SK-N-SH (cell line): ENCODE results near the gene PCDH18.
"Not testable (repeated sequence)": the region's sequence is repeated elsewhere in the genome, so short reads cannot be mapped to it uniquely, and the experiment has no call there.

Experiments
- CTCF ChIP-seq: fragments of 200-600 bp; sonication (generic); IDR thresholded peaks from 2 replicates; pipeline ENCODE4 v1.6.1; 2017; ENCODE audit warnings: antibody characterized with exemption, mild to moderate bottlenecking, moderate library complexity
- ELF1 ChIP-seq: IDR thresholded peaks from 2 replicates; pipeline ENCODE4 v1.4.0; 2012
- EP300 ChIP-seq, 2 experiments: IDR thresholded peaks; 2 replicates each; pipeline versions ENCODE4 v1.4.0 to v1.6.1; 2012; ENCODE audit warnings: borderline replicate concordance in 1 of 2, low read depth in 1 of 2, low read length in 1 of 2
- EZH2phosphoT487 ChIP-seq: fragments of 200-600 bp; sonication (generic); IDR thresholded peaks from 2 replicates; pipeline ENCODE4 v1.6.1; 2017; ENCODE audit warnings: low read depth, mixed run types, mild to moderate bottlenecking, antibody characterized with exemption, moderate library complexity, borderline replicate concordance
- GABPA ChIP-seq: IDR thresholded peaks from 2 replicates; pipeline ENCODE4 v1.4.0; 2012; ENCODE audit warnings: low read depth, mild to moderate bottlenecking
- NFIC ChIP-seq: IDR thresholded peaks from 2 replicates; pipeline ENCODE4 v1.4.0; 2012; ENCODE audit warnings: borderline replicate concordance
- POLR2AphosphoS5 ChIP-seq: IDR thresholded peaks from 2 replicates; pipeline ENCODE4 v1.6.1; 2012; ENCODE audit warnings: low read depth, low read length
- RAD21 ChIP-seq: IDR thresholded peaks from 2 replicates; pipeline ENCODE4 v1.6.1; 2012; ENCODE audit warnings: mild to moderate bottlenecking, low read length
- RCOR1 ChIP-seq: fragments of 150-350 bp; IDR thresholded peaks from 2 replicates; pipeline ENCODE4 v1.6.1; 2017; ENCODE audit warnings: antibody characterized with exemption, low read length
- RFX5 ChIP-seq: IDR thresholded peaks from 2 replicates; pipeline ENCODE4 v1.6.1; 2012; ENCODE audit warnings: mild to moderate bottlenecking, improper control_type of control experiment, low read length
- SMC3 ChIP-seq: IDR thresholded peaks from 2 replicates; pipeline ENCODE4 v1.6.1; 2012; ENCODE audit warnings: low read depth, low read length, improper control_type of control experiment
- TAF1 ChIP-seq: IDR thresholded peaks from 2 replicates; pipeline ENCODE4 v1.6.1; 2012; ENCODE audit warnings: low read depth, mild to moderate bottlenecking, low read length, moderate library complexity, borderline replicate concordance
- TEAD4 ChIP-seq: IDR thresholded peaks from 2 replicates; pipeline ENCODE4 v1.4.0; 2012; ENCODE audit warnings: mild to moderate bottlenecking, borderline replicate concordance; ENCODE audit not compliant: insufficient read depth
- YY1 ChIP-seq: IDR thresholded peaks from 2 replicates; pipeline ENCODE4 v1.4.0; 2012; ENCODE audit warnings: low read depth, mild to moderate bottlenecking

DNA sequence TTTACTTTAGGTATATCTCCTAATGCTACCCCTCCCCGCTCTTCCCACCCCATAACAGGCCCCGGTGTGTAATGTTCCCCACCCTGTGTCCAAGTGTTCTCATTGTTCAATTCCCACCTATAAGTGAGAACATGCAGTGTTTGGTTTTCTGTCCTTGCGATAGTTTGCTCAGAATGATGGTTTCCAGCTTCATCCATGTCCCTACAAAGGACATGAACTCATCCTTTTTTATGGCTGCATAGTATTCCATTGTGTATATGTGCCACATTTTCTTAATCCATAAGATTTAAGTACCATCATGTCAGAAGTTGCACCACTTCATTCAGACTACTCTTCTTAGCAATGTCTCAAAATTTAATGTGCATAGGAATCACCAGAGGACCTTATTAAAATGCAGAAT lies 5.5 kb upstream of the PCDH18 start:
- TF ChIP-seq GABPA; CTCF; YY1; POLR2AphosphoS5; TAF1; TEAD4; EP300 (IDR thresholded peaks at IDR 0.05; ENCODE audit: borderline replicate concordance in 1 of 2, low read depth in 1 of 2, low read length in 1 of 2); EZH2phosphoT487; RCOR1; NFIC; RAD21; SMC3; RFX5; ELF1: not testable (repeated sequence)
